ENCODE measurements around the gene GALNT7. TPM values are rescaled to one million over a fixed set of nuclear protein-coding genes. Genes with fewer than 3 reads are reported as not detected.

Gene GALNT7
- polyA plus RNA-seq, 1 donor from 2014 or later = 15.0 TPM

DNA sequence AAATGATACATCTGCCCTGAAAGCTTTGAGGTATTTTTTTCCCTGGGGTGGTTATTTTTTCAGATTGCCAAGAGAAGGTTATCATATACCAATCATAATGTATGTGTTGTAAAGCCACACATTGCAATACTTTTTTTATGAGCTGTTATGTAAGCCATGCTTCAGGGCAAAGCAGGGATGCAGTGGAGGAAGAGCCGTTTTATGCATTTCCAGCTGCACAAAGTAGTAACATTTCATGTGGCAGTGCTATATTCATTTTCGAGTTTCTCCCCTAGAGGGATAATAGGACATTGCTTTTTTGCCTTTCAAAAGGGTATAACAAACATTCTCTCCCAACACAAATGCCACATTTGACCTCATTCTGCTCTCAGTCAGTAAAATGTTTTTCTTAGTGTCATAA lies 68.5 kb downstream of the GALNT7 start:
- Histone ChIP-seq H3K9me2 (ENCODE audit: insufficient read depth, low read length) (no peaks in the 10 kb centered on the region), H3F3A (ENCODE audit: insufficient read depth, low read length, poor library complexity, severe bottlenecking) (no peaks in the 10 kb centered on the region), H2AFZ (ENCODE audit: low read depth, low read length) (no peak overlapping the region), H3K79me2 (replicated peaks; ENCODE audit: insufficient read depth, low read length) (peaks cover 6% of the 10 kb centered on the region), H3K27ac (ENCODE audit: low read length) (no peak overlapping the region), H3K36me3 (ENCODE audit: insufficient read depth, low read length) (no peaks in the 10 kb centered on the region), H3K9me3 (ENCODE audit: low read length) (no peaks in the 10 kb centered on the region), H3K4me2 (ENCODE audit: low read length) (no peak overlapping the region), H4K20me1 (ENCODE audit: insufficient read depth) (no peaks in the 10 kb centered on the region), H3K9ac (ENCODE audit: low read length) (no peak overlapping the region), H3K27me3 (ENCODE audit: insufficient read depth, low read depth, low read length) (no peaks in the 10 kb centered on the region), H3K4me3 (ENCODE audit: low read length) (no peak overlapping the region)
- no peak for TF ChIP-seq EZH2 (IDR thresholded peaks at IDR 0.05; ENCODE audit: borderline replicate concordance, insufficient read depth, low read length, poor library complexity, severe bottlenecking)
- no peak for TF ChIP-seq MXI1 (conservative IDR thresholded peaks at IDR 0.05; ENCODE audit: poor library complexity, severe bottlenecking)
- no peak for TF ChIP-seq EP300 (conservative IDR thresholded peaks at IDR 0.05; ENCODE audit: poor library complexity, severe bottlenecking)
- no peak for TF ChIP-seq SMC3 (conservative IDR thresholded peaks at IDR 0.05; ENCODE audit: poor library complexity)
- no peak for TF ChIP-seq CTCF (IDR thresholded peaks at IDR 0.05; ENCODE audit: poor library complexity, severe bottlenecking)
- no peak for TF ChIP-seq POLR2AphosphoS5 (IDR thresholded peaks at IDR 0.05)
- TF ChIP-seq REST (IDR thresholded peaks at IDR 0.05; ENCODE audit: borderline replicate concordance) = no peak
- TF ChIP-seq RAD21 (conservative IDR thresholded peaks at IDR 0.05) = no peak
- no peak for TF ChIP-seq TAF1 (IDR thresholded peaks at IDR 0.05; ENCODE audit: low read depth)

DNA sequence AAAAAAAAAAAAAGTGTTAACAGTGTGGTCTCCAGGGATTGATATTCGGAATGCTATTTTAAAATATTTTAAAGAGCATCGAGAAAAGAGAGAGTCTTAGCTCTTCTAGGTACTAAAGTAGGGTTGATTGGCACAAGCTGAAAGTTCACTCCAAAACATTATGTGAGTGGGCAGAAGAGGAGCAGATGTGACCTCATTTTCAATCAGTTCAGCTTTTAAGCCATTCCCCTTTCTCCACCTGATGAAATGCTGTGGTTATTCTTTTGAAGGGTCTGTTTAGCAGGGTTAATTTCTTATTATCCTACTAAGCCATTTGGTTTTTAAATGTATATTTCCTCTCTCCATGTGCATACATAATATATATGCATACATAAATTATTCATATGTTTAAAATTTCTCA lies 69.2 kb downstream of the GALNT7 start:
- Histone ChIP-seq H3F3A (ENCODE audit: insufficient read depth, low read length, poor library complexity, severe bottlenecking) (no peaks in the 10 kb centered on the region), H3K9me2 (ENCODE audit: insufficient read depth, low read length) (no peaks in the 10 kb centered on the region), H3K4me2 (ENCODE audit: low read length) (no peak overlapping the region), H3K79me2 (replicated peaks; ENCODE audit: insufficient read depth, low read length) (peaks cover 6% of the 10 kb centered on the region), H3K36me3 (ENCODE audit: insufficient read depth, low read length) (no peaks in the 10 kb centered on the region), H4K20me1 (ENCODE audit: insufficient read depth) (no peaks in the 10 kb centered on the region), H2AFZ (ENCODE audit: low read depth, low read length) (no peak overlapping the region), H3K9me3 (ENCODE audit: low read length) (no peaks in the 10 kb centered on the region), H3K4me3 (ENCODE audit: low read length) (no peak overlapping the region), H3K9ac (ENCODE audit: low read length) (no peak overlapping the region), H3K27ac (ENCODE audit: low read length) (no peak overlapping the region), H3K27me3 (ENCODE audit: insufficient read depth, low read depth, low read length) (no peaks in the 10 kb centered on the region)
- TF ChIP-seq RAD21 (conservative IDR thresholded peaks at IDR 0.05) (no peak), EZH2 (IDR thresholded peaks at IDR 0.05; ENCODE audit: borderline replicate concordance, insufficient read depth, low read length, poor library complexity, severe bottlenecking) (no peak), TAF1 (IDR thresholded peaks at IDR 0.05; ENCODE audit: low read depth) (no peak), CTCF (IDR thresholded peaks at IDR 0.05; ENCODE audit: poor library complexity, severe bottlenecking) (no peak), MXI1 (conservative IDR thresholded peaks at IDR 0.05; ENCODE audit: poor library complexity, severe bottlenecking) (no peak), REST (IDR thresholded peaks at IDR 0.05; ENCODE audit: borderline replicate concordance) (no peak), SMC3 (conservative IDR thresholded peaks at IDR 0.05; ENCODE audit: poor library complexity) (no peak), EP300 (conservative IDR thresholded peaks at IDR 0.05; ENCODE audit: poor library complexity, severe bottlenecking) (no peak), POLR2AphosphoS5 (IDR thresholded peaks at IDR 0.05) (no peak)

All from neural cell (in vitro differentiated cells).